PC-9 (cell line): ENCODE measurements around the gene CLEC9A. TPM values are rescaled to one million over a fixed set of nuclear protein-coding genes. Genes with fewer than 3 reads are reported as not detected.

Experiments
- BruUV-seq: library from RNA; stranded (reverse); fragments of 400-500 nt; replicated peaks from 2 replicates; lab custom pipeline; 2021; lab: Mats Ljungman, UMichigan
- CTCF ChIA-PET: fragments of 300-600 bp; sonication (Branson Sonifier 250); formaldehyde crosslinking; loops from one replicate; lab custom pipeline; 2022; ENCODE audit warnings: antibody characterized with exemption; lab: Charles Lee
- POLR2A ChIA-PET: fragments of 300-600 bp; sonication (Branson Sonifier 250); formaldehyde crosslinking; loops from one replicate; lab custom pipeline; 2022; ENCODE audit warnings: antibody characterized with exemption; ENCODE audit not compliant: unreplicated experiment; lab: Charles Lee
- DNase-seq, 2 experiments: peaks; one replicate each; pipeline versions ENCODE4 v3.0.0 to v3.0.0-alpha.2; 2015 to 2022; ENCODE audit warnings: mixed read lengths in 1 of 2
- H2AFZ ChIP-seq: fragments of 200-600 bp; sonication (generic); 2 replicates; pipeline ENCODE4 v1.8.1; 2017; ENCODE audit warnings: antibody characterized with exemption
- H3F3A ChIP-seq: fragments of 200-600 bp; sonication (generic); 2 replicates; pipeline ENCODE4 v1.8.1; 2017; ENCODE audit warnings: antibody characterized with exemption, mild to moderate bottlenecking, low read depth; ENCODE audit not compliant: insufficient read depth
- H3K27ac ChIP-seq: fragments of 200-600 bp; sonication (generic); 2 replicates; pipeline ENCODE4 v1.6.1; 2016; ENCODE audit warnings: mixed run types
- H3K27me3 ChIP-seq: fragments of 200-600 bp; sonication (generic); 2 replicates; pipeline ENCODE4 v1.6.1; 2016; ENCODE audit warnings: low read depth, mixed run types; ENCODE audit not compliant: insufficient read depth
- H3K36me3 ChIP-seq: fragments of 200-600 bp; sonication (generic); 2 replicates; pipeline ENCODE4 v1.6.1; 2016; ENCODE audit warnings: low read depth, mixed run types
- H3K4me1 ChIP-seq: fragments of 200-600 bp; sonication (generic); replicated peaks from 2 replicates; pipeline ENCODE4 v1.6.1; 2016; ENCODE audit warnings: mixed run types; ENCODE audit not compliant: insufficient read depth
- H3K4me2 ChIP-seq: fragments of 200-600 bp; sonication (generic); 2 replicates; pipeline ENCODE4 v1.6.1; 2017; ENCODE audit warnings: mixed run types
- H3K4me3 ChIP-seq: fragments of 200-600 bp; sonication (generic); 2 replicates; pipeline ENCODE4 v1.6.1; 2016; ENCODE audit warnings: mixed run types
- H3K79me2 ChIP-seq: fragments of 200-600 bp; sonication (generic); 2 replicates; pipeline ENCODE4 v1.6.1; 2017; ENCODE audit warnings: low read depth, mixed run types
- H3K9me2 ChIP-seq: fragments of 200-600 bp; sonication (generic); 2 replicates; pipeline ENCODE4 v1.8.1; 2017; ENCODE audit warnings: mild to moderate bottlenecking; ENCODE audit not compliant: insufficient read depth
- H3K9me3 ChIP-seq: fragments of 200-600 bp; sonication (generic); 2 replicates; pipeline ENCODE4 v1.8.1; 2016; ENCODE audit warnings: low read depth; ENCODE audit not compliant: insufficient read depth
- H4K20me1 ChIP-seq: fragments of 200-600 bp; sonication (generic); 2 replicates; pipeline ENCODE4 v1.8.1; 2017; ENCODE audit not compliant: insufficient read depth
- CTCF ChIP-seq: fragments of 200-600 bp; sonication (generic); conservative IDR thresholded peaks from 2 replicates; pipeline ENCODE4 v1.6.1; 2017; ENCODE audit warnings: mixed run types, antibody characterized with exemption, mild to moderate bottlenecking, moderate library complexity
- EZH2 ChIP-seq: fragments of 200-600 bp; sonication (generic); IDR thresholded peaks from 2 replicates; pipeline ENCODE4 v1.8.0; 2017; ENCODE audit warnings: antibody characterized with exemption, low read depth
- intact Hi-C: fragments of 100-400 bp; cut with micrococcal nuclease; formaldehyde crosslinking; loops from one replicate; pipeline ENCODE4 v1.10.0; 2022; ENCODE audit not compliant: unreplicated experiment
- total RNA-seq: library from RNA; stranded (reverse); gene quantifications from 2 replicates; pipeline ENCODE4 v1.2.3, GENCODE V29; 2021

The CLEC9A gene
- total RNA-seq, 1 experiment from 2014 or later = not detected

GRCh38 chr12:10113920-10114319, 83.4 kb downstream of the CLEC9A start:
- POLR2A ChIA-PET = no interaction called here
- no peaks in the 10 kb centered on the region for H3K9me2 ChIP-seq
- no peaks in the 10 kb centered on the region for H4K20me1 ChIP-seq
- DNase-seq = no peak
- H3K79me2 ChIP-seq = no peaks in the 10 kb centered on the region
- no peak overlapping the region for H3K4me2 ChIP-seq
- no peak overlapping the region for H2AFZ ChIP-seq
- intact Hi-C loops = no loop called here
- H3F3A ChIP-seq = no peaks in the 10 kb centered on the region
- H3K4me3 ChIP-seq = no peak overlapping the region
- H3K9me3 ChIP-seq = no peaks in the 10 kb centered on the region
- peaks cover 11% of the 10 kb centered on the region for H3K4me1 ChIP-seq
- no peaks in the 10 kb centered on the region for H3K36me3 ChIP-seq
- H3K27ac ChIP-seq = no peak overlapping the region
- no TSS peak for BruUV-seq
- CTCF ChIA-PET = interaction anchor here (0.6 kb wide), 2 partner anchors 100 to 316 kb away, joined by 3 to 4 read pairs; no protein-coding TSS in a partner anchor
- H3K27me3 ChIP-seq = no peaks in the 10 kb centered on the region
- no peak for TF ChIP-seq CTCF
- TF ChIP-seq EZH2 = no peak

- no peaks in the 10 kb centered on the region for H3K9me3 ChIP-seq
- ChIA-PET POLR2A (no interaction called here), CTCF (no interaction called here)
- H2AFZ ChIP-seq = no peak overlapping the region
- H3K4me2 ChIP-seq = no peak overlapping the region
- H3K9me2 ChIP-seq = no peaks in the 10 kb centered on the region
- no peaks in the 10 kb centered on the region for H4K20me1 ChIP-seq
- no TSS peak for BruUV-seq
- TF ChIP-seq CTCF = no peak
- no peak for TF ChIP-seq EZH2
- intact Hi-C loops = no loop called here
- no peak overlapping the region for H3K4me3 ChIP-seq
- DNase-seq = no peak
- no peaks in the 10 kb centered on the region for H3K27me3 ChIP-seq
- H3K27ac ChIP-seq = no peak overlapping the region
- no peaks in the 10 kb centered on the region for H3K79me2 ChIP-seq
- H3K36me3 ChIP-seq = no peaks in the 10 kb centered on the region
- no peaks in the 10 kb centered on the region for H3F3A ChIP-seq
- peaks cover 11% of the 10 kb centered on the region for H3K4me1 ChIP-seq
These were observed 84.8 kb downstream of the CLEC9A start for GRCh38 chr12:10115311-10115710.

Other genes starting within 250 kb of the CLEC9A start
- gene KLRF1, start 203.2 kb upstream of the CLEC9A start, total RNA-seq = not detected in 2 replicates
- 3.4 and 3.9 TPM in 2 replicates for gene CLEC2B, start 161.3 kb upstream of the CLEC9A start, total RNA-seq
- not detected in 2 replicates for gene KLRF2, start 149.2 kb upstream of the CLEC9A start, total RNA-seq
- gene CLEC2A, start 98.3 kb upstream of the CLEC9A start, total RNA-seq = not detected in 2 replicates
- 0.55 and 1.0 TPM in 2 replicates for gene CLEC12A, start 59.3 kb upstream of the CLEC9A start, total RNA-seq
- not detected in 2 replicates for gene CLEC1B, start 31.6 kb upstream of the CLEC9A start, total RNA-seq
- gene CLEC12B, start 20.1 kb upstream of the CLEC9A start, total RNA-seq = not detected in 2 replicates
- 0.23 TPM in 1 of 2 replicates, not detected in the other for gene CLEC1A, start 68.3 kb downstream of the CLEC9A start, total RNA-seq
- 5.1 and 6.1 TPM in 2 replicates for gene CLEC7A, start 99.5 kb downstream of the CLEC9A start, total RNA-seq
- gene OLR1, start 141.4 kb downstream of the CLEC9A start, total RNA-seq = 20.2 and 22.4 TPM in 2 replicates
- 2.6 and 4.2 TPM in 2 replicates for gene TMEM52B, start 148.3 kb downstream of the CLEC9A start, total RNA-seq
- 85.6 and 143 TPM in 2 replicates for gene GABARAPL1, start 182.2 kb downstream of the CLEC9A start, total RNA-seq